Coronary artery (tissue), 2 donors: Measurements from ENCODE around the gene RPP14.

Experiments
- DNase-seq: peaks from one replicate; pipeline ENCODE4 v3.0.0-alpha.2; 2017; ENCODE audit warnings: low spot score
- H3K27ac ChIP-seq, 2 donors: fragments of 200-600 bp; sonication (generic); one replicate each; pipeline ENCODE4 v1.5.1; 2016 to 2019
- H3K4me3 ChIP-seq: fragments of 200-600 bp; sonication (generic); 2 replicates; pipeline ENCODE4 v1.5.1; 2016; ENCODE audit warnings: mild to moderate bottlenecking, moderate library complexity
- CTCF ChIP-seq: fragments of 200-600 bp; sonication (generic); IDR thresholded peaks from one replicate; pipeline ENCODE4 v1.5.1; 2019; ENCODE audit warnings: antibody characterized with exemption

Gene RPP14

GRCh38 chr3:58350627-58351013 is 44.6 kb downstream of the RPP14 start:
- H3K27ac ChIP-seq: no peak overlapping the region
- H3K4me3 ChIP-seq: no peak overlapping the region
- no peak for TF ChIP-seq CTCF
- DNase-seq: no peak

GRCh38 chr3:58351920-58352319 is 45.9 kb downstream of the RPP14 start:
- H3K4me3 ChIP-seq: no peak overlapping the region
- no peak for DNase-seq
- no peak for TF ChIP-seq CTCF
- H3K27ac ChIP-seq: no peak overlapping the region

- H3K27ac ChIP-seq: no peak overlapping the region
- H3K4me3 ChIP-seq: no peak overlapping the region
- TF ChIP-seq CTCF: no peak
- no peak for DNase-seq
Observed at GRCh38 chr3:58352626-58353025, 46.6 kb downstream of the RPP14 start.

GRCh38 chr3:58353722-58354553 is 47.9 kb downstream of the RPP14 start:
- TF ChIP-seq CTCF: no peak
- H3K27ac ChIP-seq: no peak overlapping the region
- no peak for DNase-seq

GRCh38 chr3:58355179-58355578 is 49.1 kb downstream of the RPP14 start:
- H3K27ac ChIP-seq: no peak overlapping the region
- TF ChIP-seq CTCF: no peak
- H3K4me3 ChIP-seq: no peak overlapping the region
- DNase-seq: no peak

More at GRCh38 chr3:58353722-58354553, 47.9 kb downstream of the RPP14 start:
- H3K4me3 ChIP-seq: no peak overlapping the region

GRCh38 chr3:58356054-58356453 is 50.0 kb downstream of the RPP14 start:
- no peak for DNase-seq
- no peak for TF ChIP-seq CTCF
- Histone ChIP-seq H3K27ac (no peak overlapping the region), H3K4me3 (no peak overlapping the region)

- no peak overlapping the region for H3K27ac ChIP-seq
- DNase-seq: no peak
- TF ChIP-seq CTCF: no peak
- no peak overlapping the region for H3K4me3 ChIP-seq
Observed at GRCh38 chr3:58357402-58357801, 51.4 kb downstream of the RPP14 start.
